ENCODE measurements around the gene TMEM82. TPM values are rescaled to one million over a fixed set of nuclear protein-coding genes. Genes with fewer than 3 reads are reported as not detected.

The TMEM82 gene
- not detected in 2 replicates for total RNA-seq (2011; cell fraction: chromatin; rRNA removed; ENCODE audit: low replicate concordance)
- total RNA-seq (2011; cell fraction: nucleolus; rRNA removed) = not detected in 2 replicates
- not detected in 2 replicates for total RNA-seq (2011; cell fraction: nucleoplasm; rRNA removed)
- total RNA-seq (2014; rRNA removed) = not detected in 2 replicates
- not detected in 2 replicates for total RNA-seq (2014; rRNA removed; fragmentation: Illumina TruSeq; extraction: Trizol)
- total RNA-seq (2015; rRNA removed; fragmentation: Illumina TruSeq; extraction: Trizol) = not detected in 2 replicates
- total RNA-seq (2021) = not detected in 2 replicates
- polyA plus RNA-seq (2011; rRNA removed) = not detected in 2 replicates
- not detected in 2 replicates for polyA plus RNA-seq (2011; cell fraction: cytosol; rRNA removed)
- polyA plus RNA-seq (2011; cell fraction: nucleus; rRNA removed) = not detected in 2 replicates
- not detected in 2 replicates for polyA plus RNA-seq (2012)
- not detected in 2 replicates for polyA plus RNA-seq (2014; fragmentation: Illumina TruSeq; extraction: Trizol)
- polyA plus RNA-seq (2014; fragmentation: Nextera tagmentation; extraction: Ambion mirVana) = not detected
- not detected in 2 replicates for polyA plus RNA-seq (2014; rRNA removed)
- polyA minus RNA-seq (2011; rRNA and poly(A)+ RNA removed) = not detected in 2 replicates
- polyA minus RNA-seq (2011; cell fraction: cytosol; rRNA and poly(A)+ RNA removed) = not detected in 2 replicates
- not detected in 2 replicates for polyA minus RNA-seq (2011; cell fraction: nucleus; rRNA and poly(A)+ RNA removed)
- not detected for Bru-seq, nascent RNA
- not detected for BruChase-seq, experiment 1, labeled RNA remaining after a 2-hour chase
- BruChase-seq, experiment 2, labeled RNA remaining after a 6-hour chase = not detected
- long read RNA-seq, experiment 1 = 0 reads
- long read RNA-seq, experiment 2 = 0 reads
- long read RNA-seq, experiment 3 = 0 reads

DNA sequence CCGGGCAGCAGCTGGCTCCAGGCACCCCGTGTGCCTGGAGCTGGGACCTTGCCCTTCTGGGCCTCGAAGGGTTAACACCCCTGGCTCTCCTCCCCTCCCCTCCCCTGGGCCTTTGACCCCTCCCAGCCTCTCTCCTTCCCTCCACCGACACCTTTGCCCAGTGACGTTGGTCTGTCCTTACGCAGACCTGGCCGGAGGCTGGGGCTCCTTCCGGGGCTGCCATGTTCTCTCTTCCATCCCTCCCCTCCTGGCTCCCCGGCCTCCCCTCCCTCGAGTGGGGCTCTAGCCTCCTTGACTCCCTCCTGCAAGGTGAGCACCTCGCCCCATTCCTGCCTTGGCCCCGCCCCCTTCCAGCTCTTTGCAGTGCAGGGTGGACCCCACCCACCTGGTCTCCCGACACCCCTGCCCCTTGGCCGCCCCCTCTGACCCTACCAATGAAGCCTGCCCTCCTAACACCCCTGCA, at the start of gene TMEM82:
TMEM82 (plus strand) TSS at position 161 of the 463 bp plus-strand sequence; CDS start at position 222, 61 bp downstream.
- Histone ChIP-seq H2AFZ (ENCODE audit: low read depth, low read length) (peak within 1 kb of the TSS; percentile 85), H3K9me1 (ENCODE audit: control insufficient read depth, insufficient read depth, low read length) (no peaks in the 10 kb centered on the region), H3K79me2 (ENCODE audit: control insufficient read depth, insufficient read depth, low read length) (no peaks in the 10 kb centered on the region), H3K9ac (ENCODE audit: insufficient read depth in 1 of 2, low read depth in 2 of 2, low read length in 2 of 2) (peak within 1 kb of the TSS in 1 of 2 experiments; percentile 80; a peak in 2 of 4 replicates), H3K9me3 (replicated peaks; ENCODE audit: control insufficient read depth, insufficient read depth, low read depth, low read length) (no peaks in the 10 kb centered on the region), H4K20me1 (replicated peaks; ENCODE audit: control insufficient read depth, insufficient read depth, low read length) (peaks cover 4% of the 10 kb centered on the region), H3K36me3 (ENCODE audit: control insufficient read depth, insufficient read depth, low read length) (no peaks in the 10 kb centered on the region), H3K4me3 (no peak within 1 kb of the TSS), H3K27ac (ENCODE audit: extremely low read depth, low read depth, low read length) (no peak within 1 kb of the TSS), H3K4me2 (ENCODE audit: insufficient read depth, low read length) (peak within 1 kb of the TSS; percentile 35; the same call in 1 of the 2 replicates), H3K4me1 (replicated peaks in 1 of 2; ENCODE audit: control insufficient read depth in 2 of 2, insufficient read depth in 2 of 2, low read length in 2 of 2) (peaks cover 3 to 54% of the 10 kb centered on the region in 2 experiments; a peak in 4 of 5 replicates), H3K27me3 (ENCODE audit: control insufficient read depth in 2 of 2, insufficient read depth in 2 of 2, low read length in 2 of 2) (peaks cover 0 to 7% of the 10 kb centered on the region in 2 experiments; a peak in 1 of 5 replicates)
- DNase-seq (ENCODE audit: extremely low read depth in 1 of 4, low spot score in 3 of 4) = peak in 2 of 4 experiments; percentile 50 to 62
- FAIRE-seq = no peak
- BruUV-seq (replicated peaks) = no TSS peak
- 14% methylated on average over 11 of the region's 14 CpGs for WGBS (ENCODE audit: insufficient coverage, low coverage, missing lambda C conversion rate)
- in situ Hi-C loops (cut with MboI) = no loop called here
- no peak for ATAC-seq
- ChIA-PET POLR2A (interaction anchor here (0.6 kb wide), 1 partner anchor 11 kb away, joined by 3 read pairs; no protein-coding TSS in a partner anchor), CTCF (ENCODE audit: low intra/inter-chr PET ratio) (no interaction called here)
- intact Hi-C loops (cut with micrococcal nuclease) = no loop called here
- TF ChIP-seq RFX7 (CRISPR knock-in tag; IDR thresholded peaks at IDR 0.05) (no peak), NR2C2 (CRISPR knock-in tag; IDR thresholded peaks at IDR 0.05) (no peak), NR2C2 (tag; IDR thresholded peaks at IDR 0.05) (no peak), HMGN3 (IDR thresholded peaks at IDR 0.05; ENCODE audit: borderline replicate concordance, extremely low read depth, insufficient read length, low read depth, low read length) (no peak), TEAD4 (IDR thresholded peaks at IDR 0.05; ENCODE audit: low read length) (no peak), TEAD4 (CRISPR knock-in tag; IDR thresholded peaks at IDR 0.05; ENCODE audit: borderline replicate concordance) (no peak), ZNF766 (CRISPR knock-in tag; conservative IDR thresholded peaks at IDR 0.05) (no peak), NELFE (IDR thresholded peaks at IDR 0.05; ENCODE audit: insufficient read depth, insufficient read length) (no peak), ZNF140 (CRISPR knock-in tag; IDR thresholded peaks at IDR 0.05) (no peak), PHB2 (IDR thresholded peaks at IDR 0.05; ENCODE audit: low read depth) (no peak), MCM2 (IDR thresholded peaks at IDR 0.05; ENCODE audit: low read depth) (no peak), RBM34 (IDR thresholded peaks at IDR 0.05; ENCODE audit: borderline replicate concordance, insufficient read depth, low read length) (no peak), JUN (IDR thresholded peaks at IDR 0.05; ENCODE audit: borderline replicate concordance, low read depth, low read length) (no peak), JUN (CRISPR knock-in tag; IDR thresholded peaks at IDR 0.05; ENCODE audit: borderline replicate concordance) (no peak), CTBP1 (IDR thresholded peaks at IDR 0.05; ENCODE audit: borderline replicate concordance) (no peak), ZNF146 (CRISPR knock-in tag; IDR thresholded peaks at IDR 0.05; ENCODE audit: unreplicated experiment) (no peak), ELF4 (CRISPR knock-in tag; IDR thresholded peaks at IDR 0.05) (no peak), ZC3H8 (IDR thresholded peaks at IDR 0.05) (no peak)
- TF ChIP-seq, protein P1, sequence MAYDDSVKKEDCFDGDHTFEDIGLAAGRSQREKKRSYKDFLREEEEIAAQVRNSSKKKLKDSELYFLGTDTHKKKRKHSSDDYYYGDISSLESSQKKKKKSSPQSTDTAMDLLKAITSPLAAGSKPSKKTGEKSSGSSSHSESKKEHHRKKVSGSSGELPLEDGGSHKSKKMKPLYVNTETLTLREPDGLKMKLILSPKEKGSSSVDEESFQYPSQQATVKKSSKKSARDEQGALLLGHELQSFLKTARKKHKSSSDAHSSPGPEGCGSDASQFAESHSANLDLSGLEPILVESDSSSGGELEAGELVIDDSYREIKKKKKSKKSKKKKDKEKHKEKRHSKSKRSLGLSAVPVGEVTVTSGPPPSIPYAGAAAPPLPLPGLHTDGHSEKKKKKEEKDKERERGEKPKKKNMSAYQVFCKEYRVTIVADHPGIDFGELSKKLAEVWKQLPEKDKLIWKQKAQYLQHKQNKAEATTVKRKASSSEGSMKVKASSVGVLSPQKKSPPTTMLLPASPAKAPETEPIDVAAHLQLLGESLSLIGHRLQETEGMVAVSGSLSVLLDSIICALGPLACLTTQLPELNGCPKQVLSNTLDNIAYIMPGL (CRISPR knock-in tag; IDR thresholded peaks at IDR 0.05) = no peak
